Pancreas (tissue), 10 donors: ENCODE measurements around the gene SWSAP1. TPM values are rescaled to one million over a fixed set of nuclear protein-coding genes. Genes with fewer than 3 reads are reported as not detected.
"Not testable (repeated sequence)": the region's sequence is repeated elsewhere in the genome, so short reads cannot be mapped to it uniquely, and the experiment has no call there.

Experiments
- ATAC-seq, 4 donors: fragments of 200-7000 bp; cut with Tn5 transposase; one replicate each; pipeline versions ENCODE4 v1.8.0 to v1.9.1; 2020; ENCODE audit warnings: mild to moderate bottlenecking in 4 of 4, moderate library complexity in 4 of 4
- DNase-seq, 6 donors: peaks; one replicate each; pipeline ENCODE4 v3.0.0-alpha.2; 2020
- FAIRE-seq: peaks from 2 replicates; lab custom pipeline; 2012; peaks lifted over from hg19 to GRCh38; lab: Jason Lieb, UNC
- H3K27ac ChIP-seq, 4 donors: fragments of 200-600 bp; sonication (generic); 1 replicate in 3 of 4; 2 replicates in 1 of 4; pipeline versions ENCODE4 v1.5.0 to v1.8.0; 2020
- H3K27me3 ChIP-seq, 4 donors: fragments of 200-600 bp; one replicate each; pipeline ENCODE4 v1.8.0; 2021
- H3K36me3 ChIP-seq, 3 donors: fragments of 200-600 bp; sonication (generic) in 1 of 3; one replicate each; pipeline versions ENCODE4 v1.5.0 to v1.8.0; 2020 to 2021
- H3K4me1 ChIP-seq, 3 donors: fragments of 200-600 bp; one replicate each; pipeline ENCODE4 v1.8.0; 2021
- H3K4me3 ChIP-seq, 4 donors: fragments of 200-600 bp; sonication (generic) in 2 of 4; one replicate each; pipeline versions ENCODE4 v1.5.0 to v1.8.0; 2020 to 2021
- H3K9me3 ChIP-seq, 4 donors: fragments of 200-600 bp; one replicate each; pipeline ENCODE4 v1.8.0; 2021
- CTCF ChIP-seq, 4 donors: fragments of 200-600 bp; sonication (generic) in 3 of 4; IDR thresholded peaks; one replicate each; pipeline versions ENCODE4 v1.5.0 to v1.8.0; 2021; ENCODE audit warnings: antibody characterized with exemption in 4 of 4
- WGBS, 2 donors: extraction: QIAGEN DNeasy Blood & Tissue Kit; methylation state at CpG; one replicate each; pipeline ENCODE4 v1.1.7; 2013; 5-methylcytosine and 5-hydroxymethylcytosine counted together
- intact Hi-C, 3 donors: fragments of 100-400 bp; cut with DNase I; formaldehyde crosslinking; loops; one replicate each; pipeline versions ENCODE4 v1.11.1 to v1.14.2; 2022
- polyA plus RNA-seq, 2 donors: library from polyadenylated mRNA; stranded (reverse); fragments of 200-250 nt; gene quantifications; one replicate each; pipeline ENCODE4 v1.2.3, GENCODE V29; 2013
- total RNA-seq, 6 donors: library from RNA; stranded (reverse); fragmentation: NEBNext Ultra II Directional in 4 of 6; extraction: Animal tissue kit (Norgen Biotek cat#: 25700) in 4 of 6; gene quantifications; one replicate each; pipeline versions ENCODE4 v1.2.1 to v1.2.4, GENCODE V29; 2021 to 2023
- donor health status: healthy with polysubstance abuse.
- donor health status: DM: no; HTN: no; CAD: no; lungs with moderate emphysema.
- donor health status: DM: no; HTN: no; CAD: no.
- donor health status: control.
- donor health status: control.
- donor health status: Bipolar disorder and iron deficiency.
- donor health status: DM: yes; HTN: yes; CAD: no.
- donor health status: DM: no; HTN: no; CAD: no.
- donor health status: DM: no; HTN: no; CAD: no.
- donor health status: DM: yes; HTN: yes; CAD: no.

SWSAP1 gene
- total and polyA plus RNA-seq, 8 donors: 0.55 to 2.7 (median 1.3) TPM

GRCh38 chr19:11378319-11379189 is 4.1 kb downstream of the SWSAP1 start:
- DNase-seq (peak in 4 of 6 donors; percentile 35 to 69 (median 54)), FAIRE-seq (no peak), ATAC-seq (no peak)
- intact Hi-C loops: no loop called here
- Histone ChIP-seq H3K27ac (peak overlapping the region in 1 of 4 donors; percentile 37), H3K36me3 (no peaks in the 10 kb centered on the region), H3K27me3 (no peaks in the 10 kb centered on the region), H3K9me3 (no peaks in the 10 kb centered on the region), H3K4me3 (no peak overlapping the region), H3K4me1 (peaks cover 4 to 33% (median 5%) of the 10 kb centered on the region in 3 donors)
- WGBS, 2 donors: 50 to 54% methylated on average over 8 of the region's 8 CpGs
- peak in 3 of 4 donors; percentile 15 to 38 (median 37) for TF ChIP-seq CTCF (IDR thresholded peaks at IDR 0.05)

- intact Hi-C loops, H3K27me3 ChIP-seq, H3K9me3 ChIP-seq, DNase-seq, H3K4me3 ChIP-seq, H3K36me3 ChIP-seq, H3K27ac ChIP-seq, ATAC-seq, FAIRE-seq: not testable (repeated sequence)
- 89 to 94% methylated on average over 14 of the region's 14 CpGs for WGBS, 2 donors
- peaks cover 0 to 28% (median 4%) of the 10 kb centered on the region in 3 donors for H3K4me1 ChIP-seq
These were observed 4.9 kb downstream of the SWSAP1 start for GRCh38 chr19:11379269-11379845.

- no peak overlapping the region for H3K27ac ChIP-seq
- no peaks in the 10 kb centered on the region for H3K36me3 ChIP-seq
- no peak for ATAC-seq
- intact Hi-C loops: no loop called here
- peaks cover 0 to 28% (median 4%) of the 10 kb centered on the region in 3 donors for H3K4me1 ChIP-seq
- 88 to 93% methylated on average over 7 of the region's 7 CpGs for WGBS, 2 donors
- no peak for FAIRE-seq
- DNase-seq: no peak
- no peak for TF ChIP-seq CTCF (IDR thresholded peaks at IDR 0.05)
- no peaks in the 10 kb centered on the region for H3K27me3 ChIP-seq
- no peaks in the 10 kb centered on the region for H3K9me3 ChIP-seq
- H3K4me3 ChIP-seq: no peak overlapping the region
These were observed 5.4 kb downstream of the SWSAP1 start for GRCh38 chr19:11379857-11380350.

GRCh38 chr19:11380653-11381537 is 6.4 kb downstream of the SWSAP1 start:
- 2 to 3% methylated on average over 54 of the region's 54 CpGs for WGBS, 2 donors

More at GRCh38 chr19:11380653-11381537, 6.4 kb downstream of the SWSAP1 start:
- Histone ChIP-seq H3K9me3 (no peaks in the 10 kb centered on the region), H3K27me3 (no peaks in the 10 kb centered on the region), H3K36me3 (no peaks in the 10 kb centered on the region), H3K27ac (peak overlapping the region; percentile 57 to 86 (median 80)), H3K4me1 (peaks cover 0 to 20% (median 0%) of the 10 kb centered on the region in 3 donors), H3K4me3 (peak overlapping the region; percentile 23 to 51 (median 31))
- TF ChIP-seq CTCF (IDR thresholded peaks at IDR 0.05): peak; percentile 62 to 73 (median 70)
- peak; percentile 73 to 87 (median 82) for ATAC-seq
- FAIRE-seq: no peak
- intact Hi-C loops: no loop called here
- peak; percentile 90 to 96 (median 94) for DNase-seq
